Thyroid gland (tissue), 4 donors: ENCODE results near the gene MOG. TPM values are rescaled to one million over a fixed set of nuclear protein-coding genes. Genes with fewer than 3 reads are reported as not detected.

Source experiments
- DNase-seq, 2 donors: peaks; one replicate each; pipeline ENCODE4 v3.0.0-alpha.2; 2019
- H3K27ac ChIP-seq, 3 donors: fragments of 200-600 bp; sonication (generic); 1 replicate in 2 of 3; 2 replicates in 1 of 3; pipeline ENCODE4 v1.5.1; 2016 to 2019; ENCODE audit warnings: mild to moderate bottlenecking in 1 of 3, moderate library complexity in 1 of 3
- H3K27me3 ChIP-seq: fragments of 200-600 bp; sonication (generic); one replicate; pipeline ENCODE4 v1.5.1; 2019
- H3K36me3 ChIP-seq, 2 donors: fragments of 200-600 bp; sonication (generic); one replicate each; pipeline ENCODE4 v1.5.1; 2016 to 2019
- H3K4me1 ChIP-seq, 2 donors: fragments of 200-600 bp; sonication (generic); one replicate each; pipeline ENCODE4 v1.5.1; 2017 to 2019
- H3K4me3 ChIP-seq, 3 donors: fragments of 200-600 bp; sonication (generic); replicated peaks in 1 of 3; 1 replicate in 2 of 3; 2 replicates in 1 of 3; pipeline ENCODE4 v1.5.1; 2016; ENCODE audit warnings: mild to moderate bottlenecking in 1 of 3
- H3K9me3 ChIP-seq: fragments of 200-600 bp; sonication (generic); one replicate; pipeline ENCODE4 v1.5.1; 2017
- CTCF ChIP-seq, 6 experiments: fragments of 200-600 bp in 3 of 6; fragments of 450-650 bp in 3 of 6; sonication (generic) in 3 of 6; IDR thresholded peaks; one replicate each; pipeline ENCODE4 v1.5.1; 2016 to 2019; ENCODE audit warnings: antibody characterized with exemption in 6 of 6, mild to moderate bottlenecking in 2 of 6, inconsistent platforms in 1 of 6, moderate library complexity in 1 of 6
- POLR2A ChIP-seq, 2 donors: fragments of 450-650 bp; IDR thresholded peaks; one replicate each; pipeline ENCODE4 v1.6.1; 2017; ENCODE audit warnings: antibody characterized with exemption in 2 of 2, mild to moderate bottlenecking in 2 of 2, moderate library complexity in 1 of 2
- WGBS, 2 donors: methylation state at CpG; one replicate each; pipeline ENCODE4 v1.1.5; 2017; 5-methylcytosine and 5-hydroxymethylcytosine counted together
- intact Hi-C: fragments of 100-400 bp; cut with DNase I; formaldehyde crosslinking; loops from one replicate; pipeline ENCODE4 v1.15.1; 2023
- total RNA-seq, 4 donors: library from RNA; depleted of rRNA; stranded (reverse); fragments of >200 nt; gene quantifications; one replicate each; pipeline ENCODE4 v1.2.3, GENCODE V29; 2016

MOG gene
- total RNA-seq, 4 donors from 2014 or later = not detected

DNA sequence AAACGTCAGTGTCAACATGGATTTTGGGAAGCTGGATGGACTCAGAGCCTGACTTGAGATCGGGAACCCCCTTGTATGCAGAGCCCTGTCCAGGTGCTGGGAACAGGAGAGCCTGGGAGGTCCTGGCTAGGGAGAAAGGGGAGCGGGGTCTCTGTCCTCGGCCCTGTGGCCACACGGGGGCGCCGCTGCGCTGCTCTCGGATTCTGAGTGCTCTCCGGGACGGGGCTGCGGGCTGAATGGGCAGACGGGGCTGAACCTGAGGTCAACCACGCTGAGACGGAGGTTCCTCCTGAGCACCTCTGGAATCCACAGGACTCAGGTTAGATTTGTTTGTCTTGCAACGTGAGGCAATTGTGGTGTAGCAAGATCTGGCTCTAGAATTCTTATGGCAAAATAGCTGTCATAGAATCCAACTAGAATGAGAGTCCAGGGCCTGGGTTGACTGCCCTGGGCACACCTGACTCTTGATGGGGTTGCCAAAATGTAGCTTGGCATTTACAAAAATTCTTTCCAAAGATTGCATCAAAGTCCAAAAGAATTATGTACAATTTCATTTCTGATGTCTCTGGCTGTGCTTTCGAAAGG lies 45.7 kb downstream of the MOG start:
- H3K27ac ChIP-seq = no peak overlapping the region
- peak in 4 of 6 experiments; percentile 12 to 42 (median 36) for TF ChIP-seq CTCF (IDR thresholded peaks at IDR 0.05)
- TF ChIP-seq POLR2A (IDR thresholded peaks at IDR 0.05) = no peak
- H3K36me3 ChIP-seq = no peaks in the 10 kb centered on the region
- peak; percentile 33 to 68 for DNase-seq
- H3K4me1 ChIP-seq = no peaks in the 10 kb centered on the region
- WGBS, 2 donors = 11 to 17% methylated on average over 14 to 15 of the region's 17 CpGs
- intact Hi-C loops = no loop called here
- no peaks in the 10 kb centered on the region for H3K9me3 ChIP-seq
- H3K4me3 ChIP-seq = no peak overlapping the region
- H3K27me3 ChIP-seq = no peaks in the 10 kb centered on the region

- no peaks in the 10 kb centered on the region for H3K9me3 ChIP-seq
- peak in 1 of 2 donors; percentile 22 for DNase-seq
- intact Hi-C loops = loop anchor here (2.0 kb wide), 1 partner anchor 131 kb away; no protein-coding TSS in a partner anchor
- no peaks in the 10 kb centered on the region for H3K27me3 ChIP-seq
- no peaks in the 10 kb centered on the region for H3K4me1 ChIP-seq
- H3K36me3 ChIP-seq = no peaks in the 10 kb centered on the region
- no peak overlapping the region for H3K27ac ChIP-seq
- 40 to 59% methylated on average over 10 of the region's 10 CpGs for WGBS, 2 donors
- H3K4me3 ChIP-seq = no peak overlapping the region
- no peak for TF ChIP-seq POLR2A (IDR thresholded peaks at IDR 0.05)
- TF ChIP-seq CTCF (IDR thresholded peaks at IDR 0.05) = peak in 4 of 6 experiments; percentile 54 to 66 (median 62)
Observed at GRCh38 chr6:29705389-29706231, 48.7 kb downstream of the MOG start.

GRCh38 chr6:29708432-29709179 lies 51.7 kb downstream of the MOG start:
- no peaks in the 10 kb centered on the region for H3K36me3 ChIP-seq
- H3K9me3 ChIP-seq = no peaks in the 10 kb centered on the region
- 69 to 72% methylated on average over 11 of the region's 11 CpGs for WGBS, 2 donors
- no peak overlapping the region for H3K27ac ChIP-seq
- H3K27me3 ChIP-seq = no peaks in the 10 kb centered on the region
- intact Hi-C loops = no loop called here
- no peak for DNase-seq
- TF ChIP-seq POLR2A (IDR thresholded peaks at IDR 0.05) (no peak), CTCF (IDR thresholded peaks at IDR 0.05) (no peak)
- no peaks in the 10 kb centered on the region for H3K4me1 ChIP-seq
- no peak overlapping the region for H3K4me3 ChIP-seq

- intact Hi-C loops = no loop called here
Observed at GRCh38 chr6:29709188-29709587, 52.3 kb downstream of the MOG start.

More at GRCh38 chr6:29709188-29709587, 52.3 kb downstream of the MOG start:
- no peaks in the 10 kb centered on the region for H3K9me3 ChIP-seq
- no peak overlapping the region for H3K27ac ChIP-seq
- DNase-seq = no peak
- no peaks in the 10 kb centered on the region for H3K4me1 ChIP-seq
- TF ChIP-seq CTCF (IDR thresholded peaks at IDR 0.05) = no peak
- TF ChIP-seq POLR2A (IDR thresholded peaks at IDR 0.05) = no peak
- WGBS, 2 donors = 49 to 55% methylated on average over 4 of the region's 4 CpGs
- H3K4me3 ChIP-seq = no peak overlapping the region
- no peaks in the 10 kb centered on the region for H3K27me3 ChIP-seq
- H3K36me3 ChIP-seq = no peaks in the 10 kb centered on the region
